K562 (cell line): ENCODE data around the gene CNIH3. TPM values are rescaled to one million over a fixed set of nuclear protein-coding genes. Genes with fewer than 3 reads are reported as not detected.

Experiments
- ATAC-seq: fragments of 200-7000 bp; cut with Tn5 transposase; 3 replicates; pipeline ENCODE4 v1.9.1; 2020; ENCODE audit warnings: moderate library complexity
- BruUV-seq: library from RNA; stranded (reverse); fragments of 400-500 nt; replicated peaks from 2 replicates; lab custom pipeline; 2021; lab: Mats Ljungman, UMichigan
- CTCF ChIA-PET: fragments of 300-600 bp; formaldehyde crosslinking; extraction: SDS; loops from one replicate; lab custom pipeline; 2021; ENCODE audit warnings: low intra/inter-chr PET ratio; lab: Yijun Ruan, JAX
- POLR2A ChIA-PET: fragments of 300-600, 350-650 bp; sonication (Branson Sonifier 250); formaldehyde crosslinking; extraction: SDS; loops from one replicate; lab custom pipeline; 2021; ENCODE audit warnings: antibody characterized with exemption, inconsistent platforms; lab: Yijun Ruan, JAX
- DNase-seq, 4 experiments: peaks; one replicate each; pipeline versions ENCODE4 v3.0.0 to v3.0.0-alpha.2; 2011 to 2018; ENCODE audit warnings: low spot score in 3 of 4, mixed read lengths in 3 of 4; ENCODE audit errors: extremely low read depth in 1 of 4
- FAIRE-seq: peaks from 2 replicates; lab custom pipeline; 2011; peaks lifted over from hg19 to GRCh38; lab: Jason Lieb, UNC
- H2AFZ ChIP-seq: 2 replicates; pipeline ENCODE4 v1.6.0; 2011; ENCODE audit warnings: low read depth, low read length, control low read depth, inconsistent platforms
- H3K27ac ChIP-seq: fragments of 200-600 bp; 3 replicates; pipeline ENCODE4 v1.8.0; 2011; ENCODE audit warnings: low read depth, mild to moderate bottlenecking, control low read depth, inconsistent platforms, low read length, moderate library complexity, mixed read lengths; ENCODE audit errors: extremely low read depth
- H3K27me3 ChIP-seq, 2 experiments: fragments of 300-600 bp in 1 of 2; 2 replicates in 1 of 2; 3 replicates in 1 of 2; pipeline versions ENCODE4 v1.6.0 to v1.8.0; 2011; ENCODE audit warnings: inconsistent platforms in 2 of 2, low read length in 2 of 2, mild to moderate bottlenecking in 1 of 2, mixed read lengths in 1 of 2, moderate library complexity in 1 of 2; ENCODE audit not compliant: control insufficient read depth in 2 of 2, insufficient read depth in 2 of 2
- H3K36me3 ChIP-seq: fragments of 300-600 bp; 3 replicates; pipeline ENCODE4 v1.8.0; 2011; ENCODE audit warnings: mild to moderate bottlenecking, low read length, inconsistent platforms; ENCODE audit not compliant: control insufficient read depth, insufficient read depth
- H3K4me1 ChIP-seq, 2 experiments: fragments of 200-600 bp in 1 of 2; replicated peaks in 1 of 2; 2 replicates in 1 of 2; 3 replicates in 1 of 2; pipeline versions ENCODE4 v1.5.1 to v1.8.0; 2011; ENCODE audit warnings: inconsistent platforms in 2 of 2, low read length in 2 of 2, mild to moderate bottlenecking in 1 of 2, mixed read lengths in 1 of 2, moderate library complexity in 1 of 2; ENCODE audit not compliant: control insufficient read depth in 2 of 2, insufficient read depth in 2 of 2
- H3K4me2 ChIP-seq: 2 replicates; pipeline ENCODE4 v1.6.1; 2011; ENCODE audit warnings: low read length, control low read depth, inconsistent platforms, mixed read lengths; ENCODE audit not compliant: insufficient read depth
- H3K4me3 ChIP-seq: fragments of 200-600 bp; sonication (generic), shearing (Covaris generic); 2 replicates; pipeline ENCODE4 v1.5.1; 2016; ENCODE audit warnings: control low read depth, inconsistent platforms
- H3K79me2 ChIP-seq: fragments of 200-600 bp; 3 replicates; pipeline ENCODE4 v1.8.0; 2011; ENCODE audit warnings: low read length, inconsistent platforms; ENCODE audit not compliant: control insufficient read depth, insufficient read depth
- H3K9ac ChIP-seq, 2 experiments: 2 replicates each; pipeline versions ENCODE4 v1.6.0 to v1.6.1; 2011; ENCODE audit warnings: low read depth in 2 of 2, low read length in 2 of 2, control low read depth in 1 of 2, inconsistent platforms in 1 of 2, mild to moderate bottlenecking in 1 of 2, mixed read lengths in 1 of 2; ENCODE audit not compliant: insufficient read depth in 1 of 2
- H3K9me1 ChIP-seq: one replicate; pipeline ENCODE4 v1.6.0; 2011; ENCODE audit warnings: inconsistent platforms, mild to moderate bottlenecking, low read length, moderate library complexity; ENCODE audit not compliant: control insufficient read depth, insufficient read depth
- H3K9me3 ChIP-seq: replicated peaks from 2 replicates; pipeline ENCODE4 v1.5.1; 2011; ENCODE audit warnings: low read depth, low read length, inconsistent platforms; ENCODE audit not compliant: control insufficient read depth, insufficient read depth
- H4K20me1 ChIP-seq: replicated peaks from 2 replicates; pipeline ENCODE4 v1.6.1; 2011; ENCODE audit warnings: low read length, inconsistent platforms, mixed read lengths; ENCODE audit not compliant: control insufficient read depth, insufficient read depth
- ATF7 ChIP-seq: fragments of 450-650 bp; IDR thresholded peaks from 2 replicates; pipeline ENCODE4 v1.7.1; 2014; ENCODE audit warnings: mild to moderate bottlenecking, moderate library complexity
- CEBPG ChIP-seq, 3 experiments: fragments of 200-800 bp in 1 of 3; sonication (Bioruptor generic) in 1 of 3; sonication (generic) in 1 of 3; formaldehyde crosslinking in 1 of 3; IDR thresholded peaks in 2 of 3; conservative IDR thresholded peaks in 1 of 3; 2 replicates each; pipeline versions ENCODE4 v1.6.1 to v1.8.0; 2016 to 2022; ENCODE audit warnings: missing compliant biosample characterization in 2 of 3, missing genetic modification characterization in 2 of 3, mild to moderate bottlenecking in 1 of 3, missing genetic modification reagents in 1 of 3
- GATA2 ChIP-seq: sonication (generic); formaldehyde crosslinking; IDR thresholded peaks from 2 replicates; pipeline ENCODE4 v1.4.0; 2020; ENCODE audit warnings: mild to moderate bottlenecking, missing genetic modification reagents
- HNRNPLL ChIP-seq: fragments of 200-400 bp; formaldehyde crosslinking; IDR thresholded peaks from 2 replicates; pipeline ENCODE4 v1.6.1; 2017; ENCODE audit warnings: low read length, low read depth, mild to moderate bottlenecking; ENCODE audit not compliant: poor library complexity, severe bottlenecking
- SMAD2 ChIP-seq: fragments of 150-350 bp; IDR thresholded peaks from 2 replicates; pipeline ENCODE4 v1.6.1; 2014; ENCODE audit warnings: low read depth, mild to moderate bottlenecking, low read length
- VEZF1 ChIP-seq: fragments of 200-800 bp; sonication (Bioruptor generic); IDR thresholded peaks from 2 replicates; pipeline ENCODE4 v1.6.1; 2017; ENCODE audit warnings: missing genetic modification characterization, missing compliant biosample characterization
- WGBS: fragments of 100-300 bp; shearing (Covaris generic); methylation state at CpG from one replicate; pipeline ENCODE4 v1.1.6; 2016; ENCODE audit warnings: low coverage, mixed read lengths; ENCODE audit not compliant: insufficient coverage; ENCODE audit errors: missing lambda C conversion rate; 5-methylcytosine and 5-hydroxymethylcytosine counted together
- in situ Hi-C: fragments of 300-500 bp; cut with MboI; formaldehyde crosslinking; loops from 4 replicates; pipeline ENCODE4 v1.15.0; 2018; ENCODE audit warnings: inconsistent platforms, mixed read lengths
- intact Hi-C: fragments of 100-400 bp; cut with micrococcal nuclease; formaldehyde crosslinking; loops from 2 replicates; pipeline ENCODE4 v1.14.2; 2022
- polyA plus RNA-seq, 8 experiments: library from polyadenylated mRNA; depleted of rRNA in 4 of 8; stranded (reverse) in 5 of 8; unstranded in 3 of 8; fragments of >200 nt; fragmentation: Nextera tagmentation in 2 of 8; fragmentation: Illumina TruSeq in 1 of 8; extraction: Ambion mirVana in 2 of 8; extraction: Trizol in 1 of 8; gene quantifications; 2 replicates each; pipeline versions ENCODE4 v1.2.1 to v1.2.3, GENCODE V29; 2011 to 2014; ENCODE audit warnings: inconsistent platforms in 1 of 8, missing spikeins in 1 of 8
- total RNA-seq, 7 experiments: library from RNA; depleted of rRNA in 6 of 7; stranded (reverse); fragments of >200 nt in 6 of 7; fragmentation: Illumina TruSeq in 2 of 7; extraction: Trizol in 2 of 7; gene quantifications; 2 replicates each; pipeline versions ENCODE4 v1.2.1 to v1.2.3, GENCODE V29; 2011 to 2021; ENCODE audit warnings: low replicate concordance in 1 of 7

The CNIH3 gene
- total and polyA plus RNA-seq, 9 of the 15 experiments (the other 6 are each of a cell fraction or from before 2014, with no cell fraction given) = 0.14 to 1.8 (median 0.79) TPM

- intact Hi-C loops = no loop called here
- H3K4me3 ChIP-seq = no peak overlapping the region
- 0% methylated on average over 7 of the region's 7 CpGs for WGBS
- DNase-seq (no peak), ATAC-seq (no peak), FAIRE-seq (no peak)
- no TSS peak for BruUV-seq
- TF ChIP-seq GATA2 (CRISPR knock-in tag) = no peak
- TF ChIP-seq CEBPG (CRISPR knock-in tag; IDR thresholded peaks at IDR 0.05) = no peak
- peak; percentile 79 to 90 for TF ChIP-seq CEBPG (tag; conservative IDR thresholded peaks at IDR 0.05 in 1 of 2, IDR thresholded peaks at IDR 0.05 in 1 of 2)
- peak; percentile 33; the same call in 1 of the 2 replicates for TF ChIP-seq ATF7
- TF ChIP-seq HNRNPLL = peak; percentile 53
- H3K27ac ChIP-seq = no peak overlapping the region
- no peaks in the 10 kb centered on the region for H4K20me1 ChIP-seq
- H2AFZ ChIP-seq = no peak overlapping the region
- POLR2A ChIA-PET = no interaction called here
- H3K9me3 ChIP-seq = no peaks in the 10 kb centered on the region
- H3K4me1 ChIP-seq = no peaks in the 10 kb centered on the region
- no peaks in the 10 kb centered on the region for H3K79me2 ChIP-seq
- H3K36me3 ChIP-seq = no peaks in the 10 kb centered on the region
- CTCF ChIA-PET = no interaction called here
- peaks cover 23 to 47% of the 10 kb centered on the region in 2 experiments for H3K27me3 ChIP-seq
- no peak overlapping the region for H3K9ac ChIP-seq
- H3K9me1 ChIP-seq = no peaks in the 10 kb centered on the region
- in situ Hi-C loops = no loop called here
- no peak overlapping the region for H3K4me2 ChIP-seq
These were observed 35.1 kb downstream of the CNIH3 start for GRCh38 chr1:224651188-224651587.

GRCh38 chr1:224656392-224656791 is 40.3 kb downstream of the CNIH3 start:
- no TSS peak for BruUV-seq
- no peaks in the 10 kb centered on the region for H3K9me3 ChIP-seq
- no peaks in the 10 kb centered on the region for H4K20me1 ChIP-seq
- intact Hi-C loops = no loop called here
- H3K36me3 ChIP-seq = no peaks in the 10 kb centered on the region
- H3K4me2 ChIP-seq = no peak overlapping the region
- in situ Hi-C loops = no loop called here
- H3K27ac ChIP-seq = no peak overlapping the region
- H3K4me3 ChIP-seq = no peak overlapping the region
- ATAC-seq (no peak), DNase-seq (no peak), FAIRE-seq (no peak)
- H3K4me1 ChIP-seq = no peaks in the 10 kb centered on the region
- H3K27me3 ChIP-seq = peaks cover 5 to 20% of the 10 kb centered on the region in 2 experiments; a peak in 4 of 5 replicates
- H3K79me2 ChIP-seq = no peaks in the 10 kb centered on the region
- no peaks in the 10 kb centered on the region for H3K9me1 ChIP-seq
- WGBS = under 1% methylated on average over 10 of the region's 10 CpGs
- ChIA-PET POLR2A (no interaction called here), CTCF (no interaction called here)
- H3K9ac ChIP-seq = no peak overlapping the region
- H2AFZ ChIP-seq = no peak overlapping the region
- TF ChIP-seq VEZF1 (CRISPR knock-in tag) = peak; percentile 79
- no peak for TF ChIP-seq SMAD2
